Measurements from ENCODE around the gene LUC7L.

DNA sequence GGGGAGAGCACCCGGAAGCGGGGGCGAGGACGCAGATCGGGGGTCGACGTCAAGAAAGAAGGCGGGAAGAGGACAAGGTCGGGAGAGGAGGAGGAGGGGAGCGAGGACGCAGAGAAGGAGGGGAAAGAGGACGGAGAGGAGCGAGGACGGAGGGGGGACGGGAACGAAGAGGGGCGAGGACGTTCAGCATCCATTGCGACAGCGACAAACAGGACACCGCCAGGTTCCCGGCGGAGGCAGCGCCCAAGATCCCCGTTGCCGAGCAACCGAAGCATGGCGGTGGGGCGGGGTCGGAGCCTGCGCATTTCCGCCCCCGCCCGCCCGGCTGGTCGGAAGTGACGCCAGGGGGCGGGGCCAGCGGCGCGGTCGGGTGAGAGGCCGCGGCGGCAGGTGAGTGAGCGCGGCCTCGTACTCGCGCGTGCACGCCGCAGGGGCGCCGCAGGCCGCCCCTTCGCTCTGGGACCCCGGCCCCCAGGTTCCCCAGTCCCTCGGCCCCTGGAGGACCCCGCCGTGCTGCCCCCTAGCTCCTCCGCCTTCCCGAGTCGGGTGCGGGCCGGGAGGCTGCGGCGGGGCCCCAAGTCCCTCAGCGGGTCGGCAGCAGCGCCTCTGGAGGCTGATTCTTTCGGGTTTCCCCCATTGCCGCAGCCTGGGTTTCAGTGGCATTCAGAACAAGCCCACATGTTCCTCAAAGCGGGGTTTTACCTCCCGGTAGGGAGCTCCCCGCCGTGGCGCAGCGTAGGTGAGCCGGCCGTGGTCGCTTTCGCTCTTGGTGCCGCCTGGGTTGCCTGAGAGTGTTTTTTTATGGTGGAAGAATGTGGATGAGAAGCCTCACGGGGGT, 5.4 kb upstream of the LUC7L start, which contains the start of gene FAM234A:
- TF ChIP-seq CTCF (optimal IDR thresholded peaks at IDR 0.05 in 1 of 3, IDR thresholded peaks at IDR 0.05 in 1 of 3, conservative IDR thresholded peaks at IDR 0.05 in 1 of 3; ENCODE audit: extremely low read depth in 1 of 3, insufficient read depth in 2 of 3, low read length in 3 of 3) (peak; percentile 35 to 40 (median 36)), EZH2 (IDR thresholded peaks at IDR 0.05; ENCODE audit: low read length) (no peak)

Data from keratinocyte (primary cell).